ENCODE data around the gene FGL2.
"Not testable (repeated sequence)": the region's sequence is repeated elsewhere in the genome, so short reads cannot be mapped to it uniquely, and the experiment has no call there.

FGL2 gene

GRCh38 chr7:77171073-77171472 lies 28.5 kb downstream of the FGL2 start:
- in situ Hi-C loops (cut with MboI; ENCODE audit: low sequenced_read_pairs), result not testable (repeated sequence)

- in situ Hi-C loops (cut with MboI; ENCODE audit: low sequenced_read_pairs), result no loop called here
These were observed 42.2 kb downstream of the FGL2 start for GRCh38 chr7:77157446-77157845.

GRCh38 chr7:77157034-77157433 lies 42.6 kb downstream of the FGL2 start:
- in situ Hi-C loops (cut with MboI; ENCODE audit: low sequenced_read_pairs), result not testable (repeated sequence)

GRCh38 chr7:77155601-77156377 lies 43.8 kb downstream of the FGL2 start:
- in situ Hi-C loops (cut with MboI; ENCODE audit: low sequenced_read_pairs), result not testable (repeated sequence)

GRCh38 chr7:77154917-77155464 lies 44.6 kb downstream of the FGL2 start:
- in situ Hi-C loops (cut with MboI; ENCODE audit: low sequenced_read_pairs), result not testable (repeated sequence)

- in situ Hi-C loops (cut with MboI; ENCODE audit: low sequenced_read_pairs), result not testable (repeated sequence)
These were observed 47.4 kb downstream of the FGL2 start for GRCh38 chr7:77152232-77152631.

Measured in HL-60/S4 (cell line).